H1 (cell line): Measurements from ENCODE around the gene SCCPDH.

Source experiments
- BRCA1 ChIP-seq: IDR thresholded peaks from 2 replicates; pipeline ENCODE4 v1.6.1; 2012; ENCODE audit warnings: low read depth, low read length, improper control_type of control experiment
- EP300 ChIP-seq, 2 experiments: IDR thresholded peaks; 1 replicate in 1 of 2; 2 replicates in 1 of 2; pipeline ENCODE4 v1.6.1; 2011 to 2012; ENCODE audit warnings: low read depth in 2 of 2, low read length in 2 of 2, mild to moderate bottlenecking in 2 of 2, borderline replicate concordance in 1 of 2, inconsistent platforms in 1 of 2, moderate library complexity in 1 of 2
- EZH2 ChIP-seq: fragments of 200-600 bp; sonication (generic); IDR thresholded peaks from 2 replicates; pipeline ENCODE4 v1.7.1; 2012; ENCODE audit warnings: low read depth, mild to moderate bottlenecking, moderate library complexity, low read length, inconsistent platforms; ENCODE audit not compliant: severe bottlenecking
- NRF1 ChIP-seq: IDR thresholded peaks from 2 replicates; pipeline ENCODE4 v1.6.1; 2011; ENCODE audit warnings: mild to moderate bottlenecking, low read depth, low read length, improper control_type of control experiment
- POLR2A ChIP-seq, 2 experiments: IDR thresholded peaks; 1 replicate in 1 of 2; 2 replicates in 1 of 2; pipeline ENCODE4 v1.6.1; 2011; ENCODE audit warnings: low read depth in 2 of 2, low read length in 2 of 2, mild to moderate bottlenecking in 2 of 2; ENCODE audit errors: control extremely low read depth in 1 of 2
- POU5F1 ChIP-seq: IDR thresholded peaks from 2 replicates; pipeline ENCODE4 v1.6.1; 2011; ENCODE audit warnings: low read depth, mild to moderate bottlenecking, low read length, moderate library complexity
- RAD21 ChIP-seq, 2 experiments: IDR thresholded peaks in 1 of 2; conservative IDR thresholded peaks in 1 of 2; 2 replicates each; pipeline ENCODE4 v1.6.1; 2011; ENCODE audit warnings: low read depth in 2 of 2, low read length in 2 of 2, improper control_type of control experiment in 1 of 2, inconsistent platforms in 1 of 2, mild to moderate bottlenecking in 1 of 2, moderate library complexity in 1 of 2
- SIN3A ChIP-seq, 2 experiments: IDR thresholded peaks in 1 of 2; conservative IDR thresholded peaks in 1 of 2; 2 replicates each; pipeline ENCODE4 v1.6.1; 2011 to 2012; ENCODE audit warnings: low read length in 2 of 2, improper control_type of control experiment in 1 of 2, low read depth in 1 of 2, mild to moderate bottlenecking in 1 of 2
- TBP ChIP-seq: IDR thresholded peaks from 2 replicates; pipeline ENCODE4 v1.6.1; 2011; ENCODE audit warnings: low read depth, low read length, improper control_type of control experiment
- TCF12 ChIP-seq: IDR thresholded peaks from 2 replicates; pipeline ENCODE4 v1.6.1; 2011; ENCODE audit warnings: low read depth, mild to moderate bottlenecking, low read length

DNA sequence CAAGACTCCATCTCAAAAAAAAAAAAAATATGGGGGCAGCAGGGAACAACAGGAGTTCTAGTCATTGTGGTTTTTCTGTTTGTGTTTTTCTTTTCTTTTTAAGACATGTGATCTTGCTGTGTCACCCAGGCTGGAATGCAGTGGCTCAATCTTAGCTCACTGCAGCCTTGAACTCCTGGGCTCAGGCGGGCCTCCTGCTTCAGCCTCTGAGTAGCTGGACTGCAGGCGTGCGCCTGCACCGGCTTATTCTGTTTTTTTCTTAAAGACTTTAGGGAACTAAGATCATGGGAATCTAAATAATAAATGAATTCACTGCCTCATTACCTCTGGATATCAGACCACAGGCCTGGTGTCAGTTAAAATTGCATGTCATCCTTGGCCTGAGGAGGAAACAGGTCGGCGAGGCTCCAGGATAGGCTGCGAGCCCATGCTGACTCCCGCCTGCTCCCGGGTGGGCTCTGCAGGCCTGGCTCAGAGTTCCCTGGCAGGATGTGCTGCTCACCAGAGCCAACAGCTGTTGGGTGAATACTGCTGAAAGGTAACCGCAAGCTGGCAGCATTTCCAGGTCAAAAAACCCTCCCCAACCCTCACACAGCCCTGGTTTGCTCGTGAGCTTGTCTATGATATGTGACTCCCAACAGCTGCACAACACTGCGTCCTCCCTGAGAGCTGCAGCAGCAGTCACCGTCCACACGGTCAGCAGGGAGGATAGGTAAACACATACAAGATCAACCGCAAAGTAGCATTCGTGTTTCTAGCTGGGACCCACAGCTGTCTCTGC lies 58.1 kb downstream of the SCCPDH start:
- TF ChIP-seq TCF12 = no peak
- TF ChIP-seq EZH2 = no peak
- TF ChIP-seq TBP = no peak
- no peak for TF ChIP-seq SIN3A (conservative IDR thresholded peaks at IDR 0.05 in 1 of 2, IDR thresholded peaks at IDR 0.05 in 1 of 2; ENCODE audit: low read depth in 1 of 2, low read length in 2 of 2)
- no peak for TF ChIP-seq NRF1
- TF ChIP-seq POU5F1 = no peak
- no peak for TF ChIP-seq POLR2A (IDR thresholded peaks at IDR 0.05; ENCODE audit: control extremely low read depth in 1 of 2, low read depth in 2 of 2, low read length in 2 of 2)
- no peak for TF ChIP-seq RAD21 (IDR thresholded peaks at IDR 0.05 in 1 of 2, conservative IDR thresholded peaks at IDR 0.05 in 1 of 2; ENCODE audit: low read depth in 2 of 2, low read length in 2 of 2)
- no peak for TF ChIP-seq BRCA1
- no peak for TF ChIP-seq EP300 (IDR thresholded peaks at IDR 0.05; ENCODE audit: borderline replicate concordance in 1 of 2, low read depth in 2 of 2, low read length in 2 of 2)
